ENCODE measurements around the gene PLA2G10. TPM values are rescaled to one million over a fixed set of nuclear protein-coding genes. Genes with fewer than 3 reads are reported as not detected.

Gene PLA2G10, protein sequence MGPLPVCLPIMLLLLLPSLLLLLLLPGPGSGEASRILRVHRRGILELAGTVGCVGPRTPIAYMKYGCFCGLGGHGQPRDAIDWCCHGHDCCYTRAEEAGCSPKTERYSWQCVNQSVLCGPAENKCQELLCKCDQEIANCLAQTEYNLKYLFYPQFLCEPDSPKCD
- not detected in 2 replicates for total RNA-seq

DNA sequence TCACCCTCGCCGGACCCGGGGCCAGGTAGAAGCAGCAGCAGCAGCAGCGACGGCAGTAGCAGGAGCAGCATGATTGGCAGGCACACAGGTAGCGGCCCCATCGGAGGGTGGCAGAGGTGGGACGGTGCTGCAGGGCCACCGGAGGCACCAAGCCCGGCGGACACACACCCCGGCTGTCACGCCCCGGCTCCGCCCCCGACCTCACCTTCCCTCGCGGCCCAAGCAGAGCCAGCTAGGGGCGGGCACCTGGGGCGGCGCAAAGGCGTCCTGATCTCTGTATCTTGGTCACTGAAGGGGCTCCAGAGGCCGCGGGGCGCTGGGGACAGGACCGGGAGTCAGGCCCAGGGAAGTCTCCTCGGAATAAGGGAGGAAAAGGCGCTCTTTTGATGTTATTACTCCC is at the start of gene PLA2G10:
TSS of gene PLA2G10 (minus strand) at position 180 of the 400 bp plus-strand sequence. CDS start at position 101, 79 bp downstream.

DNA sequence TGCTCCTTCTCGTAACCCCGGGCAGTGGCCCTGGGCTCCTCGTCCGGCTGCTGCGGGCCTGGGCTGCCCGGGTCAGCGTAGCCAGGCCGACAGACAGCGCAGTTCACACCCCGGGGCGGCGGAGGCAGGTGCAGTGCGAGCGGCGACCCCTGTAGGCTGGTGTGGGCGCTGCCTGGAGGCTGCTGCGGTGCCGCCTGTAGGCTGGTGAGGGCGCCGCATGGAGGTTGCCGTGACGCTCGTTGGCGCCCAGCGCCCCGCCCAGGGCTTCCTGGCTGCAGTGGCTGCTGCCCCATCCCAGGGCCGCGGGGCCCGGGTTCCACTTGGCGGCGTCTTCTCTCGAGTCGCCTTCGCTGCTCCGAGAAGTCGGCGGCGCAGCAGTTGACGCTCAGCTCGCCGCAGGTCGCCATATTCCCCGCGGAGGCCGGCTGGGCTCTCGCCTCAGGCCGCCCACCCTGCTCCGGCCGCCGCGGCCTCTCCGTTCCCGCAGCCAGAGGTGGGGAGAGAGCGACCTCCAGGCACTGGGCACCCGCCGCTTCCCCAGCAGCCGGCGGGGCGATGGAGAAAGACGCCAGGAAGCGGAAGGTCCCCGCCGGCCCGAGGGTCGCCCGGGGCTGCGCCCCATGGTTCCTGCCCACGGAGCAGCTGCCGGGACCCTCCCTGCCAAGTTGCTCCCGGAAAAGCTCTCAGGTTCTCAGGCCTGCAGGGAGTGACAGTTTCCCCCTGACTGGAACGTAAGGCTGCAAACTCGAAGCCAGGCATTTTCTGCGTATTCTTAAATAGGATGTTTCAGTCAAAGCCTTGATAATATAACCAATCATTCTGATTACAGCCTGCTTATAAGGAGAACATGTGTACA is 48.4 kb upstream of the PLA2G10 start, which contains the start of gene NPIPA2:
TSS of gene NPIPA2 (plus strand) at position 261 of the 856 bp plus-strand sequence. CDS start 5,533 bp downstream, outside the sequence.

DNA sequence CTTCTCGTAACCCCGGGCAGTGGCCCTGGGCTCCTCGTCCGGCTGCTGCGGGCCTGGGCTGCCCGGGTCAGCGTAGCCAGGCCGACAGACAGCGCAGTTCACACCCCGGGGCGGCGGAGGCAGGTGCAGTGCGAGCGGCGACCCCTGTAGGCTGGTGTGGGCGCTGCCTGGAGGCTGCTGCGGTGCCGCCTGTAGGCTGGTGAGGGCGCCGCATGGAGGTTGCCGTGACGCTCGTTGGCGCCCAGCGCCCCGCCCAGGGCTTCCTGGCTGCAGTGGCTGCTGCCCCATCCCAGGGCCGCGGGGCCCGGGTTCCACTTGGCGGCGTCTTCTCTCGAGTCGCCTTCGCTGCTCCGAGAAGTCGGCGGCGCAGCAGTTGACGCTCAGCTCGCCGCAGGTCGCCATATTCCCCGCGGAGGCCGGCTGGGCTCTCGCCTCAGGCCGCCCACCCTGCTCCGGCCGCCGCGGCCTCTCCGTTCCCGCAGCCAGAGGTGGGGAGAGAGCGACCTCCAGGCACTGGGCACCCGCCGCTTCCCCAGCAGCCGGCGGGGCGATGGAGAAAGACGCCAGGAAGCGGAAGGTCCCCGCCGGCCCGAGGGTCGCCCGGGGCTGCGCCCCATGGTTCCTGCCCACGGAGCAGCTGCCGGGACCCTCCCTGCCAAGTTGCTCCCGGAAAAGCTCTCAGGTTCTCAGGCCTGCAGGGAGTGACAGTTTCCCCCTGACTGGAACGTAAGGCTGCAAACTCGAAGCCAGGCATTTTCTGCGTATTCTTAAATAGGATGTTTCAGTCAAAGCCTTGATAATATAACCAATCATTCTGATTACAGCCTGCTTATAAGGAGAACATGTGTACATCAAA is 9.3 kb upstream of the PLA2G10 start, which contains the start of gene NPIPA3:
TSS of gene NPIPA3 (plus strand) at position 256 of the 856 bp plus-strand sequence. CDS start 5,533 bp downstream, outside the sequence.

DNA sequence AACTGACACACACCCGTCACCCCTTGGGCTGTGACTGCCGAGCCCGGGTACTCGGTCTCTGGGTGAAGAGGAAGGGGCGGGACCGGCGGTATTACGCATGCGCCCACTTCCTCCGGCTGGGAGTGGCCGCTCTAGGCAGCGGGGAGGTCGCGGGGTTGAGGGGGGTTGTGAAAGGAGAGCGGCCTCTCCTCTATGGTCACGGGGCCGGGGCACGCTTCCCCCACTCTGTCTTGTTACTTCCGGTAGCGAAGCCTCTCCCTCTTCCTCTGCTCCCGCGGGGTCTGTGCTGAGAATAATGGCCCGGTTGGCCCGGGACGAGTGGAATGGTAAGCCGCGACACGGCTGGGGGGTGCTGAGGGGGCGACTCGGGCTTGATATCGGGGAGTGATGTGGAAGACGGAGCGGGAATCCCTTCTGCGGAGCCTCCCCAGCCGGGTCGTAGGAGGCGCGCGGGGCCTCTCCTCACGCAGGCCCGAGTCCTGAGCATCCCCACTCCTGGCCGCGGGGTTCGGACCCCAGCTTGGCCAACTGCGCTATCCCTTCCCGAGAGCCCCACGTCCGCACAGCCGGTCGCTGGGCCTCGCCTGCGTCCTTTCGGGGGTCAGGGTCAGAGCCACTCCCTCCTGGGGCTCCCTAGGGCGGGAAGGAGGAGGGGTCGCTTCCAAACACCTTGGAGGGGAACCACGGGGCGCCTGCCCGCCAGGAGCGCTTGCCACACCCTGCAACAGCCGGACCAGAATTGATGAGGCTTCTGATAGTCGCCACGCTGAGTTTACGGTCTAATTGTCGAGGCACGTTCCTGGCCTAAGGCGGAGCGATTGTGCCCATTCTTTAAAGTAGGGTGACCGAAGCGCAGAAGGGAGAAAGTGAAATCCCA is 61.2 kb downstream of the PLA2G10 start, which contains the start of gene BFAR:
TSS of gene BFAR (plus strand) at position 259 of the 877 bp plus-strand sequence. CDS start 11,396 bp downstream, outside the sequence.

DNA sequence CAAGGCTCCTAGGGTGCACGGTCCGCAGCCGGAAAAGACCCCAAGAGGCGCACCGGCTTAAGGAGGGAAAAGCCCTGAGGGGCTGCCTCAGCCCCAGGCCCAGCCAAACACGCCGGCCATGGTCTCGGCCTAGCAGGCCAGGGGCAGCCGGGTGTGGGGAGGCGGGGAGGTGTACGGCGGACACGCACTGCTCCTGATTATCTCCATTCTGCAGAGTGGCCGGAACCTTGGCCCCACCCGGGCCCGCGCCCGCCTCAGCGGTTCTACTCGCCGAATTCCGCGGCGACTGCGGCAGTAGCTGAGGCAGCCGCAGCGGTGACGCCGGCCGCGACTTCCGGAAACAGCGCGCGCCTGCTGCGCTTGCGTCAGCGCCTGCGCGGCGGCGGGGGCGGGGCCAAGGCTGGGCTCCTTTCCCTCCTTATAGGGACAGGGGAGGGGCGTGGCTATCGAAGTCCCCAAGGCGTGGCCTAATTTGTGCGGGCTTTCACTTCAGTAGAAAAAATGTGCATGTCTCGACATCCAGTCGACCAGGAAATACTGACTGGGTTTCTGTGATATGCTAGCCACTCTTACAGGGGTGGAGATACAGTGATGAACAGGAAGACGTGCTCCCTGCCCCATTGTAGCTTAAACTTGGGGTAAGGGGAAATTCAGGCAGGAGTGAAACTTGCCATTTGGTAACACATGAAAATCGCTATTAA is 64.0 kb downstream of the PLA2G10 start, which contains the start of gene PARN:
TSS of gene PARN (minus strand) at position 342 of the 701 bp plus-strand sequence. CDS start at position 207, 135 bp downstream.

Small RNA genes within 50 kb of the gene (small RNA-seq; reads per million reads assigned to genes)
- not detected for gene RNU7-125P

Other genes with a start within 250 kb of the PLA2G10 start
- gene PARN, start 64.0 kb downstream of the PLA2G10 start, total RNA-seq = 42.9 and 45.3 TPM in 2 replicates
- 98.4 and 122 TPM in 2 replicates for gene BFAR, start 61.4 kb downstream of the PLA2G10 start, total RNA-seq
- gene NPIPA3, start 9.1 kb upstream of the PLA2G10 start, total RNA-seq = 0.22 and 0.52 TPM in 2 replicates
- 0.22 and 0.52 TPM in 2 replicates for gene NPIPA2, start 48.2 kb upstream of the PLA2G10 start, total RNA-seq
- gene NOMO1, start 139.4 kb upstream of the PLA2G10 start, total RNA-seq = 113 and 206 TPM in 2 replicates
- 44.2 and 60.3 TPM in 2 replicates for gene NPIPA1, start 243.1 kb upstream of the PLA2G10 start, total RNA-seq